Prostate gland (tissue), 2 donors: ENCODE measurements around the gene STARD4. TPM values are rescaled to one million over a fixed set of nuclear protein-coding genes. Genes with fewer than 3 reads are reported as not detected.
A peak's percentile ranks its signal among the peaks of the same experiment; 100 is the strongest.

Experiments
- DNase-seq: peaks from one replicate; pipeline ENCODE4 v3.0.0-alpha.2; 2019; ENCODE audit warnings: low spot score
- H3K27ac ChIP-seq, 2 donors: fragments of 200-600 bp; sonication (generic); 2 replicates each; pipeline ENCODE4 v1.5.1; 2017 to 2019
- H3K27me3 ChIP-seq: fragments of 200-600 bp; sonication (generic); replicated peaks from 2 replicates; pipeline ENCODE4 v1.5.1; 2019; ENCODE audit not compliant: insufficient read depth
- H3K36me3 ChIP-seq, 2 donors: fragments of 200-600 bp; sonication (generic); 1 replicate in 1 of 2; 2 replicates in 1 of 2; pipeline versions ENCODE4 v1.5.1 to v1.8.1; 2017 to 2019
- H3K4me1 ChIP-seq: fragments of 200-600 bp; sonication (generic); replicated peaks from 2 replicates; pipeline ENCODE4 v1.5.1; 2019
- H3K4me3 ChIP-seq, 2 donors: fragments of 200-600 bp; sonication (generic); 2 replicates each; pipeline ENCODE4 v1.5.1; 2017 to 2019
- H3K9me3 ChIP-seq: fragments of 200-600 bp; sonication (generic); 2 replicates; pipeline ENCODE4 v1.5.1; 2017
- CTCF ChIP-seq, 4 experiments: fragments of 200-600 bp in 2 of 4; fragments of 450-650 bp in 2 of 4; sonication (generic) in 2 of 4; IDR thresholded peaks; 1 replicate in 3 of 4; 2 replicates in 1 of 4; pipeline ENCODE4 v1.5.1; 2016 to 2019; ENCODE audit warnings: antibody characterized with exemption in 4 of 4, mild to moderate bottlenecking in 2 of 4, moderate library complexity in 2 of 4
- POLR2A ChIP-seq: fragments of 450-650 bp; IDR thresholded peaks from one replicate; pipeline ENCODE4 v1.6.1; 2016; ENCODE audit warnings: antibody characterized with exemption, mild to moderate bottlenecking
- POLR2AphosphoS5 ChIP-seq: sonication (generic); formaldehyde crosslinking; IDR thresholded peaks from one replicate; pipeline ENCODE4 v1.6.1; 2017; ENCODE audit warnings: antibody characterized with exemption
- WGBS: methylation state at CpG from one replicate; pipeline ENCODE4 v1.1.5; 2018; 5-methylcytosine and 5-hydroxymethylcytosine counted together
- intact Hi-C: fragments of 100-400 bp; cut with DNase I; formaldehyde crosslinking; loops from one replicate; pipeline ENCODE4 v1.14.2; 2022
- total RNA-seq, 2 donors: library from RNA; depleted of rRNA; stranded (reverse); fragments of >200 nt; gene quantifications; one replicate each; pipeline ENCODE4 v1.1.0, GENCODE V29; 2016

STARD4 gene
- total RNA-seq, 2 donors from 2014 or later: 12.1 to 13.4 TPM

GRCh38 chr5:111551569-111552275 lies 39.4 kb upstream of the STARD4 start:
- H3K27ac ChIP-seq: no peak overlapping the region
- 63% methylated on average over 7 of the region's 7 CpGs for WGBS
- no peaks in the 10 kb centered on the region for H3K27me3 ChIP-seq
- no peak overlapping the region for H3K4me3 ChIP-seq
- H3K4me1 ChIP-seq: no peaks in the 10 kb centered on the region
- TF ChIP-seq CTCF (IDR thresholded peaks at IDR 0.05): no peak
- no peak for TF ChIP-seq POLR2AphosphoS5
- intact Hi-C loops: loop anchor here (2.0 to 10.0 kb wide), 2 partner anchors 203 to 595 kb away; partner anchors contain the start of gene NREP
- no peaks in the 10 kb centered on the region for H3K36me3 ChIP-seq
- H3K9me3 ChIP-seq: no peaks in the 10 kb centered on the region
- no peak for DNase-seq

GRCh38 chr5:111551161-111551560 lies 38.8 kb upstream of the STARD4 start:
- DNase-seq: no peak
- H3K27me3 ChIP-seq: no peaks in the 10 kb centered on the region
- H3K4me1 ChIP-seq: no peaks in the 10 kb centered on the region
- TF ChIP-seq POLR2A (no peak), POLR2AphosphoS5 (no peak), CTCF (IDR thresholded peaks at IDR 0.05) (no peak)
- WGBS: 87% methylated on average over 1 of the region's 1 CpG
- no peaks in the 10 kb centered on the region for H3K9me3 ChIP-seq
- no peaks in the 10 kb centered on the region for H3K36me3 ChIP-seq
- no peak overlapping the region for H3K27ac ChIP-seq
- intact Hi-C loops: loop anchor here (2.0 to 10.0 kb wide), 2 partner anchors 204 to 596 kb away; partner anchors contain the start of gene NREP
- H3K4me3 ChIP-seq: no peak overlapping the region

- H3K9me3 ChIP-seq: no peaks in the 10 kb centered on the region
- no peaks in the 10 kb centered on the region for H3K4me1 ChIP-seq
- H3K36me3 ChIP-seq: no peaks in the 10 kb centered on the region
- DNase-seq: peak; percentile 84
- intact Hi-C loops: loop anchor here (2.0 to 10.0 kb wide), 2 partner anchors 204 to 596 kb away; partner anchors contain the start of gene NREP
- no peaks in the 10 kb centered on the region for H3K27me3 ChIP-seq
- peak in 3 of 4 experiments; percentile 63 to 74 (median 70) for TF ChIP-seq CTCF (IDR thresholded peaks at IDR 0.05)
- no peak for TF ChIP-seq POLR2A
- TF ChIP-seq POLR2AphosphoS5: peak; percentile 51
- H3K4me3 ChIP-seq: no peak overlapping the region
- WGBS: 28% methylated on average over 8 of the region's 8 CpGs
- H3K27ac ChIP-seq: no peak overlapping the region
Measured at GRCh38 chr5:111550282-111551020, 38.1 kb upstream of the STARD4 start.

- H3K4me1 ChIP-seq: no peaks in the 10 kb centered on the region
- no peaks in the 10 kb centered on the region for H3K9me3 ChIP-seq
- WGBS: 73% methylated on average over 6 of the region's 6 CpGs
- TF ChIP-seq CTCF (IDR thresholded peaks at IDR 0.05) (no peak), POLR2A (no peak), POLR2AphosphoS5 (no peak)
- H3K27ac ChIP-seq: no peak overlapping the region
- H3K4me3 ChIP-seq: no peak overlapping the region
- H3K27me3 ChIP-seq: no peaks in the 10 kb centered on the region
- no peak for DNase-seq
- intact Hi-C loops: no loop called here
- H3K36me3 ChIP-seq: no peaks in the 10 kb centered on the region
Measured at GRCh38 chr5:111548992-111549649, 36.8 kb upstream of the STARD4 start.
